GM08714 (cell line): ENCODE results near the gene FGF12.

ENCODE experiments used
- H3K4me3 ChIP-seq: fragments of 200-500 bp; sonication (Bioruptor generic); 2 replicates; pipeline ENCODE4 v1.5.1; 2014; ENCODE audit warnings: mild to moderate bottlenecking, low read length, inconsistent platforms
- ZNF274 ChIP-seq: IDR thresholded peaks from 2 replicates; pipeline ENCODE4 v1.6.1; 2012; ENCODE audit warnings: mild to moderate bottlenecking, low read depth, low read length

FGF12 gene

GRCh38 chr3:192408007-192408646, 319.2 kb downstream of the FGF12 start:
- no peak overlapping the region for H3K4me3 ChIP-seq
- no peak for TF ChIP-seq ZNF274

GRCh38 chr3:192399767-192400166, 327.6 kb downstream of the FGF12 start:
- no peak overlapping the region for H3K4me3 ChIP-seq
- no peak for TF ChIP-seq ZNF274

DNA sequence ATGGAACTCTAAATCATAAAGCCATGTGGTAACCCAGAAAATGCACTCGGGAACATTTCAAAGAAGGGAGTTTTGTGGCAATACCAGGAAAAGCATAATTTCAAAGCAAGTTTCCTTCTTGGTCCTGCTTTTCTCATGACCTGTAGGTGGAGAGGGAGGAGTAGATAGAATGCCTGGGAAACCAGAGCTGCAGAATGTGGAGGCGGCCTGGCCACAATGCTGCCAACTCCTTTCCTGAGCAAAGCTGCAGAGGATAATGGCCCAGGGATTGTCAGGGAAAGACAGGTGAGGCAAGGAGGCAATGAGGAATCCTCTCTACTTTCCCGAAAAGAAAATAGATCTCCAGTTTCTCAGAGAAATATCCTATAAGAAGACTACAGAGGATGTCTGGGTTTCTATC, 330.3 kb downstream of the FGF12 start:
- H3K4me3 ChIP-seq, result no peak overlapping the region
- TF ChIP-seq ZNF274, result no peak

- no peak for TF ChIP-seq ZNF274
- H3K4me3 ChIP-seq, result no peak overlapping the region
Measured at GRCh38 chr3:192395506-192395905, 331.8 kb downstream of the FGF12 start.

DNA sequence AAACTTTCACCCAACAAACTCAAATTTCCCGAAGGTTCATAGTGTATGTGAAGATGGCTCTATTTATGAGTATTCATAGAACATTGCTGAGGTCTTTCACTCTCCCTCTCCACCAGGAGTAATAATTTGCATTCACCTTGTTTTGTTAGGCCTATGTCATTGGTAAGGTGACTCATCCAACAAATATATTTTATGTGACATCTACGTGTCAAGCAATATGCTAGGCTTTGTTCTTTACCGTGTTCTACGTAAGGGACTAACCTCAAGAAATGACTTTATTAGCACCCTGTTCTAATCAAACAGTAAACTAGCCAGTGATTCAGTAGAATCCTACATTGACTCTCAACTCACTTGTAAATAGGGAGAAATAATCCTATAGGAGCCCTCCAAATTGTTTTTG, 334.4 kb downstream of the FGF12 start:
- H3K4me3 ChIP-seq, result no peak overlapping the region
- TF ChIP-seq ZNF274, result no peak

DNA sequence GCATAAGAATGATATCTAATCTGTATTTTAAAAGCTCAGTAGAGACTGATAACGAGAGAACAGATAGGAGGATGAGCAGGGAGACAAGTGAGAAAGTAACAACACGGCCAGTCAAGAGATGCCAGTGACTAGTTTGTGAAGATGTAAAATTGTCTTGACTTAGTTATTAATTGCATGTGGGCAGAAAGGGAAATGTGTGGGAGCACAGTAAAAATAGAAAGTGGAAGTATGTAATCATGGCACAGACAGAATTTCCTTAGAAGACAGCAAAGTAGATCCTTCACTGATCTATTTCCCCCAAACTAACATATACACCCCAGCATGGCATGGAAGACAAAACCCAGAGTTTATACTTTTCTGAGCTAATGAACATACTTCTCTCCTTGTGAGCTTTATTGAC, 344.5 kb downstream of the FGF12 start:
- TF ChIP-seq ZNF274, result no peak

GRCh38 chr3:192373586-192373985, 353.8 kb downstream of the FGF12 start:
- no peak overlapping the region for H3K4me3 ChIP-seq

More for the DNA sequence above, 344.5 kb downstream of the FGF12 start:
- no peak overlapping the region for H3K4me3 ChIP-seq

GRCh38 chr3:192373032-192373431, 354.3 kb downstream of the FGF12 start:
- TF ChIP-seq ZNF274, result no peak
- H3K4me3 ChIP-seq, result no peak overlapping the region

More at GRCh38 chr3:192373586-192373985, 353.8 kb downstream of the FGF12 start:
- TF ChIP-seq ZNF274, result no peak

DNA sequence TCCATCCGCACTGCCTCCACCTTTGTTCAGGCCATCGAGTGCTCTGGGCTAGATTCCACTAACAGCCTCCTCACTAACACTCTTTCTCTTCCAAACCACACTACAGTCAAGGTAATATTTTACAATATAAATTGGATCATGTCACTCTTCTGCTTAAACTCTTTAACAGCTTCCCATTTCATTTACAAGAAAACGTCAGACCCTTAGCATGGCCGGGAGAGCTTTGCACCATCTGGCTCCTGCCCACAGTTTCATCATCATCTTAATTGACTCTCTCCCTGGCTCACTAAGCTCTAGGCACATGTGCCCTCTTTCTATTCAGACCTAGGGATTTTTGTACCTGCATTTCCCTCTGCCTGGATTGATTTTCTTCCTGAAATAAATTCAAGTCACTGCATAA, 354.7 kb downstream of the FGF12 start:
- TF ChIP-seq ZNF274, result no peak
- H3K4me3 ChIP-seq, result no peak overlapping the region

- no peak for TF ChIP-seq ZNF274
- no peak overlapping the region for H3K4me3 ChIP-seq
Measured at GRCh38 chr3:192371870-192372400, 355.4 kb downstream of the FGF12 start.

- no peak for TF ChIP-seq ZNF274
- no peak overlapping the region for H3K4me3 ChIP-seq
Measured at GRCh38 chr3:192367616-192368015, 359.7 kb downstream of the FGF12 start.

GRCh38 chr3:192366916-192367315, 360.4 kb downstream of the FGF12 start:
- TF ChIP-seq ZNF274, result no peak
- H3K4me3 ChIP-seq, result no peak overlapping the region

- no peak overlapping the region for H3K4me3 ChIP-seq
- TF ChIP-seq ZNF274, result no peak
Measured at GRCh38 chr3:192365571-192365970, 361.8 kb downstream of the FGF12 start.

- no peak for TF ChIP-seq ZNF274
- no peak overlapping the region for H3K4me3 ChIP-seq
Measured at GRCh38 chr3:192364316-192364715, 363.0 kb downstream of the FGF12 start.

GRCh38 chr3:192354687-192355086, 372.7 kb downstream of the FGF12 start:
- H3K4me3 ChIP-seq, result no peak overlapping the region
- no peak for TF ChIP-seq ZNF274

- no peak for TF ChIP-seq ZNF274
- no peak overlapping the region for H3K4me3 ChIP-seq
Measured at GRCh38 chr3:192352142-192352541, 375.2 kb downstream of the FGF12 start.
